Spinal cord (tissue), 10 donors: ENCODE data around the gene CTAGE8. TPM values are rescaled to one million over a fixed set of nuclear protein-coding genes. Genes with fewer than 3 reads are reported as not detected.
"Not testable (repeated sequence)": the region's sequence is repeated elsewhere in the genome, so short reads cannot be mapped to it uniquely, and the experiment has no call there.

Experiments
- DNase-seq, 6 donors: peaks; one replicate each; pipeline versions ENCODE4 v3.0.0 to v3.0.0-alpha.2; 2013 to 2015; ENCODE audit warnings: low spot score in 6 of 6, low read depth in 4 of 6
- H3K27ac ChIP-seq: one replicate; pipeline ENCODE4 v1.5.1; 2013; ENCODE audit warnings: low read depth, low read length, control low read depth
- H3K27me3 ChIP-seq: one replicate; pipeline ENCODE4 v1.6.1; 2013; ENCODE audit warnings: low read length; ENCODE audit not compliant: control insufficient read depth, insufficient read depth
- H3K36me3 ChIP-seq: one replicate; pipeline ENCODE4 v1.6.1; 2013; ENCODE audit warnings: low read length; ENCODE audit not compliant: control insufficient read depth, insufficient read depth
- H3K4me1 ChIP-seq: one replicate; pipeline ENCODE4 v1.6.1; 2013; ENCODE audit warnings: low read length; ENCODE audit not compliant: control insufficient read depth, insufficient read depth
- H3K4me3 ChIP-seq: one replicate; pipeline ENCODE4 v1.5.1; 2013; ENCODE audit warnings: low read depth, low read length, control low read depth
- H3K9me3 ChIP-seq: one replicate; pipeline ENCODE4 v1.6.1; 2013; ENCODE audit warnings: low read length; ENCODE audit not compliant: control insufficient read depth, insufficient read depth
- WGBS: methylation state at CpG from one replicate; pipeline ENCODE4 v1.1.5; 2013; ENCODE audit warnings: missing lambda C conversion rate; ENCODE audit not compliant: insufficient coverage; 5-methylcytosine and 5-hydroxymethylcytosine counted together
- polyA plus RNA-seq, 2 donors: library from polyadenylated mRNA; unstranded; fragments of 120-200 nt; gene quantifications; one replicate each; pipeline ENCODE4 v1.2.1, GENCODE V29; 2013; ENCODE audit not compliant: insufficient read length in 2 of 2
- total RNA-seq, 2 donors: library from RNA; depleted of rRNA in 1 of 2; stranded (reverse); fragments of 120-200 nt in 1 of 2; fragments of >200 nt in 1 of 2; gene quantifications; one replicate each; pipeline versions ENCODE4 v1.2.3 to v1.2.4, GENCODE V29; 2013 to 2014
- donor health status: healthy.

The CTAGE8 gene
- total and polyA plus RNA-seq, 4 donors, result 0.20 to 2.6 (median 0.38) TPM

GRCh38 chr7:144262128-144262527 is 7.0 kb downstream of the CTAGE8 start:
- H3K4me1 ChIP-seq, H3K36me3 ChIP-seq, H3K27me3 ChIP-seq, H3K9me3 ChIP-seq, H3K4me3 ChIP-seq, DNase-seq, H3K27ac ChIP-seq: not testable (repeated sequence)
- WGBS, result no CpG with 5 or more reads among the region's 2 CpGs

- DNase-seq, H3K27ac ChIP-seq, H3K4me3 ChIP-seq, H3K27me3 ChIP-seq, H3K9me3 ChIP-seq, H3K36me3 ChIP-seq, H3K4me1 ChIP-seq: not testable (repeated sequence)
- no CpG with 5 or more reads among the region's 14 CpGs for WGBS
Measured at GRCh38 chr7:144259067-144259466, 10.0 kb downstream of the CTAGE8 start.

- Histone ChIP-seq H3K4me1 (no peaks in the 10 kb centered on the region), H3K36me3 (no peaks in the 10 kb centered on the region), H3K9me3 (no peaks in the 10 kb centered on the region), H3K27me3 (no peaks in the 10 kb centered on the region), H3K27ac (no peak overlapping the region), H3K4me3 (no peak overlapping the region)
- DNase-seq, result peak in 1 of 6 donors; percentile 36
- 75% methylated on average over 1 of the region's 3 CpGs for WGBS
Measured at GRCh38 chr7:144256112-144256511, 13.0 kb downstream of the CTAGE8 start.

- no peaks in the 10 kb centered on the region for H3K9me3 ChIP-seq
- DNase-seq, result peak in 1 of 6 donors; percentile 64
- WGBS, result 100% methylated on average over 2 of the region's 5 CpGs
- no peak overlapping the region for H3K4me3 ChIP-seq
- no peaks in the 10 kb centered on the region for H3K36me3 ChIP-seq
- H3K27me3 ChIP-seq, result no peaks in the 10 kb centered on the region
- H3K27ac ChIP-seq, result no peak overlapping the region
- H3K4me1 ChIP-seq, result no peaks in the 10 kb centered on the region
Measured at GRCh38 chr7:144255471-144255897, 13.6 kb downstream of the CTAGE8 start.

- WGBS, result no CpG with 5 or more reads among the region's 4 CpGs
- not testable (repeated sequence) for H3K27ac ChIP-seq, H3K36me3 ChIP-seq
Measured at GRCh38 chr7:144252307-144252706, 16.8 kb downstream of the CTAGE8 start.

GRCh38 chr7:144247674-144248330 is 21.3 kb downstream of the CTAGE8 start:
- H3K4me1 ChIP-seq, H3K36me3 ChIP-seq, H3K27ac ChIP-seq, H3K9me3 ChIP-seq, H3K4me3 ChIP-seq, DNase-seq, H3K27me3 ChIP-seq: not testable (repeated sequence)
- no CpG with 5 or more reads among the region's 1 CpG for WGBS

More at GRCh38 chr7:144252307-144252706, 16.8 kb downstream of the CTAGE8 start:
- not testable (repeated sequence) for H3K4me3 ChIP-seq, DNase-seq, H3K9me3 ChIP-seq, H3K4me1 ChIP-seq, H3K27me3 ChIP-seq

GRCh38 chr7:144246967-144247366 is 22.1 kb downstream of the CTAGE8 start:
- DNase-seq, H3K27ac ChIP-seq, H3K4me3 ChIP-seq, H3K4me1 ChIP-seq, H3K9me3 ChIP-seq, H3K27me3 ChIP-seq, H3K36me3 ChIP-seq: not testable (repeated sequence)
- no CpG with 5 or more reads among the region's 5 CpGs for WGBS

GRCh38 chr7:144245372-144245771 is 23.7 kb downstream of the CTAGE8 start:
- not testable (repeated sequence) for H3K27ac ChIP-seq, H3K9me3 ChIP-seq, H3K36me3 ChIP-seq, H3K4me1 ChIP-seq, DNase-seq, H3K4me3 ChIP-seq, H3K27me3 ChIP-seq
- no CpG with 5 or more reads among the region's 2 CpGs for WGBS

GRCh38 chr7:144239365-144239764 is 29.7 kb downstream of the CTAGE8 start, which contains the start of gene OR2A42:
Gene OR2A42, minus strand, starts transcription at chr7:144239605. Its CDS starts 6,762 bp downstream, at chr7:144232843.
- not testable (repeated sequence) for DNase-seq, H3K4me1 ChIP-seq, H3K27me3 ChIP-seq, H3K36me3 ChIP-seq, H3K9me3 ChIP-seq, H3K27ac ChIP-seq, H3K4me3 ChIP-seq
- no CpG with 5 or more reads among the region's 2 CpGs for WGBS

GRCh38 chr7:144238530-144239082 is 30.5 kb downstream of the CTAGE8 start:
- H3K4me1 ChIP-seq, H3K9me3 ChIP-seq, H3K4me3 ChIP-seq, H3K36me3 ChIP-seq, H3K27me3 ChIP-seq, H3K27ac ChIP-seq: not testable (repeated sequence)
- peak in 1 of 6 donors; percentile 17 for DNase-seq
- 40% methylated on average over 1 of the region's 2 CpGs for WGBS
